ENCODE measurements around the gene TUSC2. TPM values are rescaled to one million over a fixed set of nuclear protein-coding genes. Genes with fewer than 3 reads are reported as not detected.

TUSC2 gene
- total RNA-seq, 1 experiment from 2014 or later, result 35.3 TPM

GRCh38 chr3:50294089-50294488 lies 33.9 kb downstream of the TUSC2 start:
- TF ChIP-seq POLR2AphosphoS5 (IDR thresholded peaks at IDR 0.05; ENCODE audit: low read depth, low read length) (no peak), CTCF (IDR thresholded peaks at IDR 0.05) (no peak), TCF7L2 (IDR thresholded peaks at IDR 0.05; ENCODE audit: low read depth, low read length) (no peak), SIN3A (IDR thresholded peaks at IDR 0.05; ENCODE audit: borderline replicate concordance, insufficient read depth, low read depth, low read length) (no peak)
- H3K4me3 ChIP-seq (ENCODE audit: low read depth in 2 of 2, low read length in 2 of 2), result no peak overlapping the region
- BruUV-seq (replicated peaks), result no TSS peak
- H3K4me1 ChIP-seq (ENCODE audit: control insufficient read depth, insufficient read depth, low read length), result peaks cover 13% of the 10 kb centered on the region
- no peaks in the 10 kb centered on the region for H3K36me3 ChIP-seq (ENCODE audit: control insufficient read depth, insufficient read depth, low read length)
- no peak for DNase-seq (ENCODE audit: low read depth, low spot score)
- no peaks in the 10 kb centered on the region for H3K9me3 ChIP-seq (ENCODE audit: control insufficient read depth, insufficient read depth, low read depth, low read length)
- POLR2A ChIA-PET, result no interaction called here
- no peaks in the 10 kb centered on the region for H3K27me3 ChIP-seq (ENCODE audit: control insufficient read depth, insufficient read depth, low read length)
- in situ Hi-C loops (cut with HindIII; ENCODE audit: low pct_unique_long_range_greater_than_20kb, low sequenced_read_pairs), result no loop called here
- CTCF ChIA-PET, result interaction anchor here (0.6 kb wide), 1 partner anchor 27 kb away, joined by 3 read pairs; no protein-coding TSS in a partner anchor
- intact Hi-C loops (cut with micrococcal nuclease; ENCODE audit: unreplicated experiment), result no loop called here
- H3K27ac ChIP-seq (ENCODE audit: low read length), result no peak overlapping the region
- no peak for ATAC-seq

- intact Hi-C loops (cut with micrococcal nuclease; ENCODE audit: unreplicated experiment), result no loop called here
- ChIA-PET CTCF (interaction anchor here (0.6 to 0.7 kb wide), 2 partner anchors 28 to 67 kb away, joined by 3 read pairs; no protein-coding TSS in a partner anchor), POLR2A (no interaction called here)
- Histone ChIP-seq H3K27me3 (ENCODE audit: control insufficient read depth, insufficient read depth, low read length) (no peaks in the 10 kb centered on the region), H3K27ac (ENCODE audit: low read length) (peak overlapping the region; percentile 89), H3K9me3 (ENCODE audit: control insufficient read depth, insufficient read depth, low read depth, low read length) (no peaks in the 10 kb centered on the region), H3K36me3 (ENCODE audit: control insufficient read depth, insufficient read depth, low read length) (no peaks in the 10 kb centered on the region), H3K4me3 (ENCODE audit: low read depth in 2 of 2, low read length in 2 of 2) (peak overlapping the region; percentile 57 to 89), H3K4me1 (ENCODE audit: control insufficient read depth, insufficient read depth, low read length) (peaks cover 10% of the 10 kb centered on the region)
- in situ Hi-C loops (cut with HindIII; ENCODE audit: low pct_unique_long_range_greater_than_20kb, low sequenced_read_pairs), result no loop called here
- no peak for TF ChIP-seq CTCF (IDR thresholded peaks at IDR 0.05)
- no peak for TF ChIP-seq TCF7L2 (IDR thresholded peaks at IDR 0.05; ENCODE audit: low read depth, low read length)
- no peak for TF ChIP-seq POLR2AphosphoS5 (IDR thresholded peaks at IDR 0.05; ENCODE audit: low read depth, low read length)
- no peak for TF ChIP-seq SIN3A (IDR thresholded peaks at IDR 0.05; ENCODE audit: borderline replicate concordance, insufficient read depth, low read depth, low read length)
- no peak for TF ChIP-seq REST (IDR thresholded peaks at IDR 0.05; ENCODE audit: insufficient read depth in 1 of 2, low read depth in 2 of 2, low read length in 1 of 2)
- DNase-seq (ENCODE audit: low read depth, low spot score), result no peak
- ATAC-seq, result no peak
- no TSS peak for BruUV-seq (replicated peaks)
Measured at GRCh38 chr3:50293079-50293801, 34.8 kb downstream of the TUSC2 start.

Measured in Panc1 (cell line).